Effector memory CD4-positive, alpha-beta T cell (primary cell): ENCODE data around the gene MMD.

Experiments
- DNase-seq, 3 donors: peaks; one replicate each; pipeline ENCODE4 v3.0.0-alpha.2; 2020
- H3K27ac ChIP-seq: 2 replicates; pipeline ENCODE4 v1.7.0; 2013; ENCODE audit warnings: mild to moderate bottlenecking, low read length, moderate library complexity; ENCODE audit not compliant: insufficient read depth, poor library complexity, severe bottlenecking
- H3K27me3 ChIP-seq: replicated peaks from 2 replicates; pipeline ENCODE4 v1.7.0; 2013; ENCODE audit warnings: mild to moderate bottlenecking, low read length; ENCODE audit not compliant: insufficient read depth, control insufficient read depth, poor library complexity, severe bottlenecking
- H3K36me3 ChIP-seq: 2 replicates; pipeline ENCODE4 v1.7.0; 2013; ENCODE audit warnings: mild to moderate bottlenecking, low read length, moderate library complexity; ENCODE audit not compliant: control insufficient read depth, insufficient read depth
- H3K4me1 ChIP-seq: 2 replicates; pipeline ENCODE4 v1.7.0; 2013; ENCODE audit warnings: low read length, mild to moderate bottlenecking; ENCODE audit not compliant: control insufficient read depth, insufficient read depth, poor library complexity, severe bottlenecking
- H3K4me3 ChIP-seq: 2 replicates; pipeline ENCODE4 v1.7.0; 2013; ENCODE audit warnings: low read length, low read depth, mild to moderate bottlenecking; ENCODE audit not compliant: insufficient read depth, poor library complexity, severe bottlenecking
- H3K9me3 ChIP-seq: 2 replicates; pipeline ENCODE4 v1.7.0; 2013; ENCODE audit warnings: mild to moderate bottlenecking, low read length, moderate library complexity; ENCODE audit not compliant: control insufficient read depth

The MMD gene

DNA sequence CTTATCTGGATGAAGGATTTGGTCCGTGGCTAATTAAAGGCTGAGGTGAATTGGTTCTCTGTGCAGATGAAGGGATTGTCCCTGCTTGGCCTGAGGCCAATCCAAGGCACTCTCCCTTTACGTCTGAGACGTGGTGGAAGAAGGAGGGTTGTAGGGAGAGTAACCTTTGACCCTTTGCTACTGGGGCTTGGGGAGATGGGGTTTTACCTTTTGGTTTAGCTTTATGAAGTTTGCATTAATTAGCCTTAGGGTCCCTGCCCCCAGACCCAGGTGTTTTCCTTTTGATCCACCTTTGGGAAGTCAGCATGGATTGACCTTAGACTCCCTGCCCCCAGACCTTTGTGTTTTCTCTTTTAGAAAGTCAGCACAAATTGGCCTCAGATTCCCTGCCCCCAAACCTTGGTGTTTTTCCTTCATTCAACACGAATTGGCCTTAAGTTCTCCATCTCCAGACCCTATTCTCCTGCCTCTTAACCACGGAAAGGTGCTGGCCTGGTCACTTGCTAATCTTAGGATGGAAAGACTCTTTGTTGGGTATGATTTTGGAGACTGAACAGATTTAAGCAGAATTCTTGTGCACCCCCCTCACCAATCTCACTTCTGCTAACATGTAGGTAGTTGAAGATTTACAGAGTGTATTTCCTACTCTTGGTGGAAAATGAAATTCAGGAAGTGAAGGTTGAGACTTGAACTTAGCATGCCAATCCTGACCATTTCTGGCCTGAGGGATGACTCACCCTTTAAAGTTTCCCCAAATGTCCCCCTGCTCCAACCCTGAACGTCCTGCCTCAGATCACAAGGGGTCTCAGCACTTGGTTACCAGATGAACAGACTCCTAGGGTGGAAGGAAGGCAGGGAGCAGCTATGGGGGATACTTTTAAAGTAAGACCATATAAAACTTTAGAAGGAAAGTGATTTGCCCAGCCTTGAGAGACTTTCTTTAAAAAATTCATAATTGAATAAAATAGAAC, 23.1 kb upstream of the MMD start:
- Histone ChIP-seq H3K4me1 (no peaks in the 10 kb centered on the region), H3K9me3 (no peaks in the 10 kb centered on the region), H3K27ac (no peak overlapping the region), H3K27me3 (no peaks in the 10 kb centered on the region), H3K4me3 (no peak overlapping the region), H3K36me3 (no peaks in the 10 kb centered on the region)
- no peak for DNase-seq

GRCh38 chr17:55443904-55444303, 22.3 kb upstream of the MMD start:
- no peaks in the 10 kb centered on the region for H3K36me3 ChIP-seq
- no peak for DNase-seq
- no peak overlapping the region for H3K27ac ChIP-seq
- H3K4me3 ChIP-seq: no peak overlapping the region
- H3K4me1 ChIP-seq: no peaks in the 10 kb centered on the region
- no peaks in the 10 kb centered on the region for H3K27me3 ChIP-seq
- H3K9me3 ChIP-seq: no peaks in the 10 kb centered on the region

- no peaks in the 10 kb centered on the region for H3K9me3 ChIP-seq
- H3K27me3 ChIP-seq: no peaks in the 10 kb centered on the region
- H3K27ac ChIP-seq: no peak overlapping the region
- H3K4me1 ChIP-seq: no peaks in the 10 kb centered on the region
- H3K36me3 ChIP-seq: no peaks in the 10 kb centered on the region
- H3K4me3 ChIP-seq: no peak overlapping the region
- no peak for DNase-seq
Observed at GRCh38 chr17:55442953-55443683, 21.5 kb upstream of the MMD start.

DNA sequence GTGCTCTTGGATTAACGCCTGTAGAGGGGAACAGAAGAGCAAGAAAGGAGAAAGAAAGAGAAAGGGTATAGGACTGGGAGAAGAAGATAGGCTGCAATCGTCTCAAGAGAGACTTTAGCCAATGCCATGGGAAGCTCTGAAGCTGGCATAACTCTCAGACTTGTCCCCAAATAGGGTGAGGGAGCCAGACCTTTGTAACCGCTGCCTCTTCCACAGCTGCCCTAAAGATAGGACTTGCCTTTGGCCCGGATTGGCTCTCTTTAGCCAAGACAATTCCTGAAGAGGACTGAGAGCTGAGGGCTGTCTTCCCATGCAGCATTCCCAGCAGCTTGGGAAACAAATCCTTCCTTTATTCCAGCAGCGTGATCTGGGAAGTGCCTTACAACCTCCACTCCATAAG, 20.8 kb upstream of the MMD start:
- DNase-seq: no peak
- H3K27ac ChIP-seq: no peak overlapping the region

DNA sequence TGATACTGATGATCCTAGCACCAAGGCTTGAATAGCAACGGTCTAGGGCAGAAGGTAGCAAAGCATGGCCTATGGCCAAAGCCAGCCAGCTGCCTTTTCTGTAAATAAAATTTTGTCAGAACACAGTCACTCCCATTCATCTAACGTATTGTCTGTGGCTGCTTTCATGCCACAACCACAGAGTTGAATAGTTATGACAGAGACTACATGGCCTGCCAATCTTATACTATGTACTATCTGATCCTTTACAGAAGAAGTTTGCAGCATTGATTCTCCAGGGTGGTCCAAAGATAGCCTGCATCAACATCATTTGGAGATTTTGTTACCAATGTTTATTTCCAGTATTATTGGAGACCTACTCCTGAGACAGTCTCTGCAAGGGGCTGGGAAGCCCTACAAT, 19.9 kb upstream of the MMD start:
- Histone ChIP-seq H3K9me3 (no peaks in the 10 kb centered on the region), H3K27me3 (no peaks in the 10 kb centered on the region), H3K4me1 (no peaks in the 10 kb centered on the region), H3K27ac (no peak overlapping the region), H3K36me3 (no peaks in the 10 kb centered on the region), H3K4me3 (no peak overlapping the region)
- DNase-seq: no peak

More for the DNA sequence above, 20.8 kb upstream of the MMD start:
- H3K9me3 ChIP-seq: no peaks in the 10 kb centered on the region
- no peaks in the 10 kb centered on the region for H3K36me3 ChIP-seq
- H3K27me3 ChIP-seq: no peaks in the 10 kb centered on the region
- H3K4me1 ChIP-seq: no peaks in the 10 kb centered on the region
- no peak overlapping the region for H3K4me3 ChIP-seq

DNA sequence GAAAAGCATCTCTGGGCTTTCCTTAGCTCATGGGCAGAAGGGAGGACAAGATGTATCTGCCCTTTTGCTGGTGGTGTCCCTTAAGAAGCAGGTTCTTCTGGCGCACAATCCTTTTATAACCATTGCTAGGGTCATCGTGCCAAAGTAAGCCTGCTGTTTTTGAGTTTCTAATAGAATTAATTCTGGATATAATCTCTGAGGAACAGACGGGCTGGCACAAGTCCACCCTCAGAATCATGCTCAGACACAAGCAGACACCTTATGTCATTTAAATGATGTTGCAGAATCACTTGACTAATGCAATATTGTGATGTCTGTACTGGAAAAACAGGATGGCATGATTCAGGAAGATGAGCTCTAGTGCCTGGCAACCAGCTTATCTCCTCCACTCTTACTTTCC, 18.8 kb upstream of the MMD start:
- DNase-seq: no peak
- Histone ChIP-seq H3K4me1 (no peaks in the 10 kb centered on the region), H3K9me3 (no peaks in the 10 kb centered on the region), H3K36me3 (no peaks in the 10 kb centered on the region), H3K27ac (no peak overlapping the region), H3K4me3 (no peak overlapping the region), H3K27me3 (no peaks in the 10 kb centered on the region)

DNA sequence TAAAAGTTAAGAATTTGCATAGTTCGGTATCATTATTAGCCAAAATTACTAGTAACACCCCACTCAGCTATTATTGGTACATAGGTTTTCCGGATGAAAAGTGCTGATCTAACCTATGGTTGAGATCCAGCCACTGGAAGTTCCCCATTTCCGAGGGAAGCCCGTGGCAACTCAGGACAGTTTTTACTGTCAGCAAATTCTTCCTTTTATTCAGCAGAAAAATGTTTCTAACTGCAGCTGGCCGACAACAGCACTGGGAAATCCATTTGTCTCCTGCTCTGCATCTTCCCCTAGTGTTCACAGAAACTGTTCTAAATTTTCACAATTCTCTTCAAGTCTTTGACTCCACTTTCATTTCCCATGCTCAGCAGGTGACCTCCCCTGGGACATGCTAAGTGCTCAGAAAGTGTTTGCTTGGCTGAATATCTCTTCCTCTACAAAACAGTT, 15.5 kb upstream of the MMD start:
- Histone ChIP-seq H3K4me1 (no peaks in the 10 kb centered on the region), H3K27ac (no peak overlapping the region), H3K27me3 (no peaks in the 10 kb centered on the region), H3K4me3 (no peak overlapping the region), H3K36me3 (no peaks in the 10 kb centered on the region), H3K9me3 (no peaks in the 10 kb centered on the region)
- DNase-seq: no peak

DNA sequence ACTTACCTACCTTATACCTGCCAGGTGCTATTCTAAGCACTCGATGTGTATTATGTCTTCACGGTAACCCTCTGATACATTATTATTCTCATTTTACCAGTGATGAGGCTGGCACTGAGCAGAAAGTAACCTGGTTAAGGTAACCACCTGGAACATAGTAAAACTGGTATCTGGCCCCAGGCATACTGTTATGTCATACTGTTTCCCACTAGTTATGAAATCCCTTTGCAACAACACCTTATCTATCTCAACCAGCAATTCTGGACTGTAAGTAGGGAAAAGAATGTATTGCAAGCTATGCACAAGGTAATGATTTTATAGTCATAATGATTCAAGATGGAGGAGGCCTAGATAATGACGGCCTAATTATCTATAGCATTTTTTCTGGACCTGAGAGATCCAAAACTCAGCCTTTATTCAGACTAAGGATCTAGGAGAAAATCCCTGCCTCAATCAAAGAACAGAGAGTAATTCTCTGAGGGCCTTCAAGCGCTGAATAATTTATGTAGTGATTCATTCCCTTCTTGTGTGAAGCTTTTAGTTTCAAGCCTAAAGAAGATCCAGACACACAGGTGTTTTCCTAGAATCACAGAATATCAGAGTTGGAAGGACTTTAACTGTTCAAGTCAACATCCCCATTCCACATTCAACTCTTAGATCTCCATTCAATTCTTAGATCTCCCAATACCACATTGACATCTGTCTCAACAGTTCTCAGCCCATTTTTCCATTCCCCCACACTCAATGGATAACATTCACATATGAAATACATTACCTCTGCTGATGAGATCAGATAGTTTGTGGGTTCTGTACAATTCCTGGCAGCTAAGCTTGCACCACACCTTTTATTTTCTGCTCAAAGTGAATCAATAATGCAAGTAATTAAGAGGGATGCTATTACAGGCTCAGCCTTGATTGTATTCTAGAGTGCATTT, 14.9 kb upstream of the MMD start:
- no peak overlapping the region for H3K4me3 ChIP-seq
- no peaks in the 10 kb centered on the region for H3K4me1 ChIP-seq
- H3K9me3 ChIP-seq: no peaks in the 10 kb centered on the region
- H3K27me3 ChIP-seq: no peaks in the 10 kb centered on the region
- H3K27ac ChIP-seq: no peak overlapping the region
- no peaks in the 10 kb centered on the region for H3K36me3 ChIP-seq
- DNase-seq: no peak

GRCh38 chr17:55435408-55435807, 13.8 kb upstream of the MMD start:
- Histone ChIP-seq H3K4me3 (no peak overlapping the region), H3K4me1 (no peaks in the 10 kb centered on the region), H3K36me3 (no peaks in the 10 kb centered on the region), H3K9me3 (no peaks in the 10 kb centered on the region), H3K27me3 (no peaks in the 10 kb centered on the region), H3K27ac (no peak overlapping the region)
- DNase-seq: no peak
